Keratinocyte (primary cell): ENCODE results near the gene PKNOX1.
"Not testable (repeated sequence)": the region's sequence is repeated elsewhere in the genome, so short reads cannot be mapped to it uniquely, and the experiment has no call there.

Experiments used
- CTCF ChIP-seq, 3 experiments: IDR thresholded peaks in 1 of 3; conservative IDR thresholded peaks in 1 of 3; optimal IDR thresholded peaks in 1 of 3; 2 replicates in 2 of 3; 3 replicates in 1 of 3; pipeline versions ENCODE3 to v1.5.1; 2011; ENCODE audit warnings: low read length in 3 of 3, mild to moderate bottlenecking in 3 of 3, moderate library complexity in 2 of 3, control low read depth in 1 of 3, inconsistent platforms in 1 of 3; ENCODE audit not compliant: insufficient read depth in 2 of 3; ENCODE audit errors: extremely low read depth in 1 of 3
- EZH2 ChIP-seq: IDR thresholded peaks from one replicate; pipeline ENCODE4 v1.6.1; 2012; ENCODE audit warnings: inconsistent platforms, mild to moderate bottlenecking, low read length, moderate library complexity

DNA sequence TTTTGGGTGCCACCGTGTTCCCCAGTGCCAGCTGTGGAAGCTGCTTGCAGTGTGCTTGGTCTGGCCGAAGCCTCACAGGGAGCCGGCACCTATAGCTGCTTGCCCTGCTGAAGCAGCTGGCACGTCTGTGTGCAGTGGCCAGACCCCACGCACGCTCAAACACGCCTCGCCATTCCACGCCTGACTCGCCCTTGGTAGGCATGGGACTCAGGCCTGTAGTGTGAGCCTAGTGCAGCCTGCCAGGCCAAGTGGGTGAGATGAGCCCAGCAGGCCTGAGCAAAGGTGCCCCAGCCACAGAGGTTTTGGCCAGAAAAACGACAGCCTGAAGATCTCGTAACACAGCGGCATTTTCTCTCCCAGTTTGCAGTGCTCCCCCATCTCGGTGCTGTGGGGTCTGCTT, 68.9 kb downstream of the PKNOX1 start:
- TF ChIP-seq CTCF (optimal IDR thresholded peaks at IDR 0.05 in 1 of 3, IDR thresholded peaks at IDR 0.05 in 1 of 3, conservative IDR thresholded peaks at IDR 0.05 in 1 of 3; ENCODE audit: extremely low read depth in 1 of 3, insufficient read depth in 2 of 3, low read length in 3 of 3); EZH2: not testable (repeated sequence)
